Measurements from ENCODE around the gene SLC22A2. TPM values are rescaled to one million over a fixed set of nuclear protein-coding genes. Genes with fewer than 3 reads are reported as not detected.

The SLC22A2 gene
- total RNA-seq, 1 donor from 2014 or later, result not detected

GRCh38 chr6:160273750-160274149 lies 15.1 kb upstream of the SLC22A2 start:
- Histone ChIP-seq H3K27me3 (no peaks in the 10 kb centered on the region), H3K27ac (no peak overlapping the region), H3K4me1 (no peaks in the 10 kb centered on the region), H3K9me3 (no peaks in the 10 kb centered on the region), H3K36me3 (no peaks in the 10 kb centered on the region), H3K4me3 (no peak overlapping the region)
- DNase-seq (ENCODE audit: low spot score in 2 of 2), result no peak
- intact Hi-C loops (cut with DNase I), result no loop called here
- no peak for TF ChIP-seq CTCF (IDR thresholded peaks at IDR 0.05)

- Histone ChIP-seq H3K4me1 (no peaks in the 10 kb centered on the region), H3K36me3 (no peaks in the 10 kb centered on the region), H3K9me3 (no peaks in the 10 kb centered on the region), H3K27me3 (no peaks in the 10 kb centered on the region), H3K4me3 (no peak overlapping the region), H3K27ac (no peak overlapping the region)
- no peak for TF ChIP-seq CTCF (IDR thresholded peaks at IDR 0.05)
- DNase-seq (ENCODE audit: low spot score in 2 of 2), result no peak
- intact Hi-C loops (cut with DNase I), result no loop called here
Measured at GRCh38 chr6:160273196-160273595, 14.6 kb upstream of the SLC22A2 start.

GRCh38 chr6:160272707-160273106 lies 14.1 kb upstream of the SLC22A2 start:
- H3K27ac ChIP-seq, result no peak overlapping the region
- intact Hi-C loops (cut with DNase I), result no loop called here
- no peaks in the 10 kb centered on the region for H3K9me3 ChIP-seq
- DNase-seq (ENCODE audit: low spot score in 2 of 2), result no peak
- H3K36me3 ChIP-seq, result no peaks in the 10 kb centered on the region
- no peak overlapping the region for H3K4me3 ChIP-seq
- no peaks in the 10 kb centered on the region for H3K4me1 ChIP-seq
- no peaks in the 10 kb centered on the region for H3K27me3 ChIP-seq
- no peak for TF ChIP-seq CTCF (IDR thresholded peaks at IDR 0.05)

GRCh38 chr6:160270347-160270746 lies 11.7 kb upstream of the SLC22A2 start:
- intact Hi-C loops (cut with DNase I), result no loop called here
- no peaks in the 10 kb centered on the region for H3K27me3 ChIP-seq
- no peak overlapping the region for H3K4me3 ChIP-seq
- H3K36me3 ChIP-seq, result no peaks in the 10 kb centered on the region
- no peak overlapping the region for H3K27ac ChIP-seq
- no peak for DNase-seq (ENCODE audit: low spot score in 2 of 2)
- H3K9me3 ChIP-seq, result no peaks in the 10 kb centered on the region
- no peak for TF ChIP-seq CTCF (IDR thresholded peaks at IDR 0.05)
- no peaks in the 10 kb centered on the region for H3K4me1 ChIP-seq

DNA sequence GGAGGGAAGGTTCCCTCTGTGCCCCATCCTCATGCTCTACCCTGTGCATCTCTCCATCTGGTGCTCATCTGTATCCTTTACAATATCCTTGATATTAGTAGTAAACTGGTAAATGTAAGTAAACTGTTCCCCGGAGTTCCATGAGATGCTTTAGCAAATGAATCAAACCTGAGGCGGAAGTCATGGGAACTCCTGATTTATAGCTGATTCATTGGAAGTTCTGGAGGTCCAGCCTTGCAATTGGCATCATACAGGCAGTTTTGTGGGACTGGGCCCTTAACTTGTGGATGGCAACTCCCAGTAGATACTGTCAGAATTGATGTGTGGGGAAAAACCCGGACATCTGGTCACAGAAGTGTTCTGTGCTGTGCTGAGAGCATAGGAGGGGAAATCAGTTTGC lies 11.2 kb upstream of the SLC22A2 start:
- Histone ChIP-seq H3K27me3 (no peaks in the 10 kb centered on the region), H3K36me3 (no peaks in the 10 kb centered on the region), H3K27ac (no peak overlapping the region), H3K9me3 (no peaks in the 10 kb centered on the region), H3K4me3 (no peak overlapping the region), H3K4me1 (no peaks in the 10 kb centered on the region)
- TF ChIP-seq CTCF (IDR thresholded peaks at IDR 0.05), result no peak
- intact Hi-C loops (cut with DNase I), result no loop called here
- no peak for DNase-seq (ENCODE audit: low spot score in 2 of 2)

DNA sequence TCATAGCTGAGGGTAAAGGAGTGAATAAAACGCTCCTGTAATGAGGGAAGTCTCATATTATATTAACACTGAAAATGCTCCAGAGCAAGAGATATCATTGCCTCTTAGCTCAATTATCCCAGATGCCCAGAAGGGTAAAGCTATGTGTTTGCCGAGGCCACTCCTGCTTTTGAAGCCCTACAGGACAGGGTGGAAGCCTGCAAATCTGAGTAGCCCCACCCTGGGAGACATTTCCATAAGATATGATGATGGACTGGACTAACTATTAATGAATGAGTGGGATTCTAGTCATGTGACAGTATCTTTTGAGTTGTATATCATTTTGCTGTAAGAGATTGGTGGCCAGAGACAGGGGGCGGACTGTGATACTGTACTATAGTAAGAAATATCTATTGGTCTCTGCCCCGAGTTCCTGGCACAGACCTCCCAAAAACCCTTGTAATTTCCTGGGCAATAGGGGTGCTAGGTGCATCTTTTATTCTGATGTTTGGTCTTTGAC lies 10.5 kb upstream of the SLC22A2 start:
- Histone ChIP-seq H3K27me3 (no peaks in the 10 kb centered on the region), H3K4me3 (no peak overlapping the region), H3K9me3 (no peaks in the 10 kb centered on the region), H3K4me1 (no peaks in the 10 kb centered on the region), H3K27ac (no peak overlapping the region), H3K36me3 (no peaks in the 10 kb centered on the region)
- DNase-seq (ENCODE audit: low spot score in 2 of 2), result no peak
- no peak for TF ChIP-seq CTCF (IDR thresholded peaks at IDR 0.05)
- intact Hi-C loops (cut with DNase I), result no loop called here
